ENCODE measurements around the gene NRN1. TPM values are rescaled to one million over a fixed set of nuclear protein-coding genes. Genes with fewer than 3 reads are reported as not detected.

Gene NRN1
- total RNA-seq, 2 donors from 2014 or later, result 0.99 to 4.4 TPM

DNA sequence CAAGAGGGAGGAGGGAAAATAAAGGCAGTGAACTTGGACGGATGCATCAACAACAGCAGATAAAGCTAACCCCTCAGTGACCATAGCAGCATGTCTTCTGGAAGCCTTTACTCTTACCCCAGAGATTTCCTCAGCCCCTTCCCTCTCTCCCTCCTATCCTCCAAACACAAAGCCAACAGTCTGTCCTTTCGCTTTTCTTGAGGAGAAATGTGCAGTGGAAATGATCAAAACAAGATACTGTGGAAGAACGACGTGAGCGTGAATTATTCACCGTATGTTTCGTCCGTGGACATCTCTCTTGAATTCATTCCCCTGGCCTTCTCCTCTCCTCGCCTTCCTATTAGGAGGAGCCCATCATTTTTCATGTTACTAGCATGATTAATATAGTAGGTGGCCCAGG is 8.5 kb downstream of the NRN1 start:
- DNase-seq (no peak), ATAC-seq (no peak)
- WGBS, 2 donors, result 16 to 27% methylated on average over 9 of the region's 9 CpGs
- Histone ChIP-seq H3K4me3 (no peak overlapping the region), H3K27ac (no peak overlapping the region), H3K9me3 (no peaks in the 10 kb centered on the region), H3K36me3 (replicated peaks in 1 of 2; ENCODE audit: insufficient read depth in 1 of 2, low read depth in 2 of 2) (no peaks in the 10 kb centered on the region), H3K27me3 (peaks cover 0 to 79% of the 10 kb centered on the region in 2 donors), H3K4me1 (peaks cover 49% of the 10 kb centered on the region)
- TF ChIP-seq CTCF (IDR thresholded peaks at IDR 0.05) (no peak), POLR2A (IDR thresholded peaks at IDR 0.05) (no peak)
- intact Hi-C loops (cut with DNase I), result no loop called here

DNA sequence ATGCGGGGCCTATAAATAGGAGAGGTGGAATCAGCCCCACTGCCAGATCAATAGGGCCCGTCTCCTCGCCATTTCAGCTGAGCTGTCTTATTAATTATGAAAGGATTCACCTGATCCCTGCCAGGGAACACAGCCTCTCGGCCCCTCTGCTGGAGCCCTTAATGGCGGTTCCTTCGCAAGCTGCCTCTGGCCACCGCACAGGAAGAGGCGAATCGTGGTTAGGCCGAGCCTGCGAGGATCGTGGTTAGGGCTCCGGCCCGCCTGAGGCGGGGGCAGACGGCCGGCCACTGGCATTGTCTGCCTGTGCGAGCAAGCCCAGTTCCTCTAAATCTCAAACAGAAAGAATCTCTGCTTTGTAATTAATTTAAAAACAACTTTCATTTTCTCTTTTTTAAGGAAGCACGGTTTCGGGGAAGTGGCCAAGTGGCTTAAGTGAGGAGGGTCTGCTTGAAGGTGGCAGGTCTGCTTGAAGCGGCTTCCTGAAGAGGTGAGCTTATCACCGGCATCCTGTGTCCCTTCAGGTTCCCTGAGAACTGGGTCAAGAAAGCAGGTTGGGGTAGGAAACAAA is 9.2 kb downstream of the NRN1 start:
- intact Hi-C loops (cut with DNase I), result no loop called here
- Histone ChIP-seq H3K36me3 (replicated peaks in 1 of 2; ENCODE audit: insufficient read depth in 1 of 2, low read depth in 2 of 2) (no peaks in the 10 kb centered on the region), H3K27ac (peak overlapping the region in 1 of 4 donors; percentile 26), H3K9me3 (no peaks in the 10 kb centered on the region), H3K4me1 (peaks cover 42% of the 10 kb centered on the region), H3K4me3 (no peak overlapping the region), H3K27me3 (peaks cover 0 to 72% of the 10 kb centered on the region in 2 donors)
- TF ChIP-seq CTCF (IDR thresholded peaks at IDR 0.05), result no peak
- TF ChIP-seq POLR2A (IDR thresholded peaks at IDR 0.05), result no peak
- WGBS, 2 donors, result 14 to 16% methylated on average over 22 of the region's 22 CpGs
- ATAC-seq (no peak), DNase-seq (no peak)

DNA sequence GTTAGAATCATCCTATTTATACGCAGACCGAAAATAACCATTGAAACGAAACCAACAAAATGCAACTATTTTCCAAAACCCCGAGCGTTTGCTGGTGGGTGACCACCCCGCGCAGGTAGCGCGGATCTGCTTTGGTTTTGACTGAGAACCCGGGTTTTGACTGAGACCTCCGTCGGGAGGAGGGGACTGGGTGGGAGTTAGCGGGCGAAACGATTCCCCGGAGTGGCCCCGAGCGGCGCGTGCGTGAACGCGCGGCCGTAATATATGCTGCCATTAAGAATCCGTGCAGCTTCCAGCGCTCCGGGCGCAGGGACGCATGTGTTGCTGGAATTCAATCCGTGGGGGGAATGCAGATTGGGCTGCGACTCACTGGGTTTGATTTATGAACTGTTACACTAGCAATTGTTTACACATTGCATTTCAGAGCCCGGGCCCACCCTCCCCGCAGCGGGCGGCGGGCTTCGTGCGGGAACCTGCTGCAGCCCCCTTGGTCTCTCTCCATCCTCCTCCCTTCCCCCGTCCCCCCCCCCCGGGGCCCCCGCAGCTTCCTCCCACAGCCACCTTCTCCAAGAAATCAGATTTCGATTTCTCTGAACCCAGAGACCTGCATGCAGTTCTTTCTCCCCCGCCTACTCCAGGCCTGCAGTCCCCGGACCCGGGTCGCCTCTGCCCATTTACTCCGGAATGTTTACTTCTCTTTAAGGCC is 9.9 kb downstream of the NRN1 start:
- H3K27me3 ChIP-seq, result peaks cover 0 to 65% of the 10 kb centered on the region in 2 donors
- peak in 1 of 4 donors; percentile 29 for DNase-seq
- intact Hi-C loops (cut with DNase I), result no loop called here
- H3K36me3 ChIP-seq (replicated peaks in 1 of 2; ENCODE audit: insufficient read depth in 1 of 2, low read depth in 2 of 2), result no peaks in the 10 kb centered on the region
- no peak for TF ChIP-seq POLR2A (IDR thresholded peaks at IDR 0.05)
- no peak for TF ChIP-seq CTCF (IDR thresholded peaks at IDR 0.05)
- no peaks in the 10 kb centered on the region for H3K9me3 ChIP-seq
- no peak for ATAC-seq
- peaks cover 35% of the 10 kb centered on the region for H3K4me1 ChIP-seq
- H3K27ac ChIP-seq, result peak overlapping the region in 1 of 4 donors; percentile 26
- WGBS, 2 donors, result 2 to 6% methylated on average over 22 to 47 of the region's 48 CpGs
- H3K4me3 ChIP-seq, result peak overlapping the region; percentile 9 to 21

DNA sequence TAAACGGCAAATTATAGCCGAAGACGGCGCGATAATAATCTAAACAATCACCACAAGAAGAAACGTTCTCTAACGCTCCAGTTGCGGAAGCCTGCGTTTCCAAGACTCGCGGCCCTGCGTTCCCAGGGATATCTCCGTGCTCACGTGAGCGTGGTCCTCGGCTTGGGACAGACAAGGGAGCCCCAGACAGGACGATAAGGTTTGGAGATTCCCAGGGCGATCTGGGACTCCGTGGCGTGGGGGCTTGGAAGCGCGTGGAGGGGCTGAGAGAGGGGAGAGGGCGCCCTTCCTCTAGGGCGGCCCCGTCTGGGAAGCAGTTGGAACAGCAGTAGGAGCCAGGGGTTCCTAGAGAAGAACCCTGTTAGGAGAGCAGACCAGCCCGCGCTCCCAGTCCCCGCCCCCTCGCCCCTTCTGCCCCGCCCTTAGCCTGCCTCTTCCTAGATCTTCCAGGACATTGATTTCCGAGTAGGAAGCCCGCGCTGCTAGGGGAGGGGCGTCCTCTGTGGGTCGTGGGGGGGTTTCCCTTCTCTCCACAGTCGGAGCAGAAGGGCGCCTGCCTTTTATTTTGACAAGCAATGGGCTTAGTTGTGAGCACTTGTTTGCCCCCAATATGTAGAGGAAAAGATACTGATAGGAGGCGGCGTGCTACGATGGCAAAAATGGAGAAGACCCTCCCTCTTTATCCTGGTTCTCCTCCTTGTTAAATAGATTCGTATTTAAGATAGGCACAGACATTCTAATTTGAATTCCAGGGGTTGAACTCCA is 10.6 kb downstream of the NRN1 start:
- Histone ChIP-seq H3K27me3 (peaks cover 0 to 61% of the 10 kb centered on the region in 2 donors), H3K36me3 (replicated peaks in 1 of 2; ENCODE audit: insufficient read depth in 1 of 2, low read depth in 2 of 2) (no peaks in the 10 kb centered on the region), H3K4me1 (peaks cover 33% of the 10 kb centered on the region), H3K9me3 (no peaks in the 10 kb centered on the region), H3K27ac (no peak overlapping the region), H3K4me3 (peak overlapping the region; percentile 9 to 21)
- intact Hi-C loops (cut with DNase I), result no loop called here
- peak; percentile 30 to 48 (median 38) for DNase-seq
- TF ChIP-seq CTCF (IDR thresholded peaks at IDR 0.05) (peak in 2 of 7 experiments; percentile 10 to 11), POLR2A (IDR thresholded peaks at IDR 0.05) (no peak)
- WGBS, 2 donors, result 6 to 18% methylated on average over 32 to 39 of the region's 41 CpGs
- ATAC-seq, result peak; percentile 60

All from body of pancreas (tissue), 4 donors.